Measurements from ENCODE around the gene CCDC158.
"Not testable (repeated sequence)": the region's sequence is repeated elsewhere in the genome, so short reads cannot be mapped to it uniquely, and the experiment has no call there.

The CCDC158 gene

GRCh38 chr4:76430519-76431388 lies 9.8 kb upstream of the CCDC158 start:
- no peak for DNase-seq (ENCODE audit: low spot score)

GRCh38 chr4:76429636-76430035 lies 8.7 kb upstream of the CCDC158 start:
- no peak for DNase-seq (ENCODE audit: low spot score)

- no peak for DNase-seq (ENCODE audit: low spot score)
These were observed 5.3 kb upstream of the CCDC158 start for GRCh38 chr4:76426272-76426671.

- not testable (repeated sequence) for DNase-seq (ENCODE audit: low spot score)
These were observed 2.2 kb upstream of the CCDC158 start for GRCh38 chr4:76423159-76423558.

- DNase-seq (ENCODE audit: low spot score) = no peak
These were observed 666 bp downstream of the CCDC158 start for GRCh38 chr4:76420188-76420761.

GRCh38 chr4:76410636-76411035 lies 10.3 kb downstream of the CCDC158 start:
- DNase-seq (ENCODE audit: low spot score) = no peak

- no peak for DNase-seq (ENCODE audit: low spot score)
These were observed 13.4 kb downstream of the CCDC158 start for GRCh38 chr4:76407440-76408119.

GRCh38 chr4:76406081-76406480 lies 14.9 kb downstream of the CCDC158 start:
- no peak for DNase-seq (ENCODE audit: low spot score)

GRCh38 chr4:76401654-76402053 lies 19.3 kb downstream of the CCDC158 start:
- no peak for DNase-seq (ENCODE audit: low spot score)

GRCh38 chr4:76388160-76388908 lies 32.6 kb downstream of the CCDC158 start:
- DNase-seq (ENCODE audit: low spot score) = no peak

GRCh38 chr4:76386566-76387305 lies 34.2 kb downstream of the CCDC158 start:
- no peak for DNase-seq (ENCODE audit: low spot score)

GRCh38 chr4:76385974-76386373 lies 35.0 kb downstream of the CCDC158 start:
- no peak for DNase-seq (ENCODE audit: low spot score)

GRCh38 chr4:76384052-76384451 lies 36.9 kb downstream of the CCDC158 start:
- DNase-seq (ENCODE audit: low spot score) = no peak

- no peak for DNase-seq (ENCODE audit: low spot score)
These were observed 37.9 kb downstream of the CCDC158 start for GRCh38 chr4:76383001-76383400.

GRCh38 chr4:76381986-76382385 lies 39.0 kb downstream of the CCDC158 start:
- DNase-seq (ENCODE audit: low spot score) = no peak

GRCh38 chr4:76380561-76380960 lies 40.4 kb downstream of the CCDC158 start:
- peak; percentile 58 for DNase-seq (ENCODE audit: low spot score)

GRCh38 chr4:76377911-76378310 lies 43.0 kb downstream of the CCDC158 start:
- DNase-seq (ENCODE audit: low spot score) = peak; percentile 56

- DNase-seq (ENCODE audit: low spot score) = no peak
These were observed 43.5 kb downstream of the CCDC158 start for GRCh38 chr4:76377481-76377901.

- DNase-seq (ENCODE audit: low spot score) = no peak
These were observed 44.4 kb downstream of the CCDC158 start for GRCh38 chr4:76376534-76376933.

GRCh38 chr4:76375703-76376102 lies 45.2 kb downstream of the CCDC158 start:
- DNase-seq (ENCODE audit: low spot score) = no peak

- DNase-seq (ENCODE audit: low spot score) = no peak
These were observed 46.1 kb downstream of the CCDC158 start for GRCh38 chr4:76374798-76375197.
